GM21737 (cell line): Measurements from ENCODE around the gene IPO4.
"Not testable (repeated sequence)": the region's sequence is repeated elsewhere in the genome, so short reads cannot be mapped to it uniquely, and the experiment has no call there.

Source experiments
- ATAC-seq: cut with Tn5 transposase; IDR thresholded peaks from one replicate; pipeline ENCODE4 v1.9.1; 2021; ENCODE audit warnings: mild to moderate bottlenecking, moderate library complexity; ENCODE audit not compliant: unreplicated experiment

The IPO4 gene

DNA sequence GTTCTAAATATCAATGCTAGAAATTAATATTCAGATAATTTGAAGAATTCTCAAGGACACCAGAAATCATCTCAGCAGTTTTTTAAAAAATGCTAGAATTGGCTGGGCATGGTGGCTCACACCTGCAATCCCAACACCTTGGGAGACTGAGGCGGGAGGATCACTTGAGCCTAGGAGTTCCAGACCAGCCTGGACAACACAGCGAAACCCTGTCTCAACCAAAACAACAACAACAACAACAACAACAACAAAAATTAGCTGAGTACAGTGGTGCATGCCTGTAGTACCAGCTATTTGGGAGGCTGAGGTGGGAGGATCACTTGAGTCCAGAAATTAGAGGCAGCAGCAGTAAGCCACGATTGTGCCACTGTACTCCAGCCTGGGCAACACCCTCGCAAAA lies 30.5 kb upstream of the IPO4 start:
- ATAC-seq: no peak

DNA sequence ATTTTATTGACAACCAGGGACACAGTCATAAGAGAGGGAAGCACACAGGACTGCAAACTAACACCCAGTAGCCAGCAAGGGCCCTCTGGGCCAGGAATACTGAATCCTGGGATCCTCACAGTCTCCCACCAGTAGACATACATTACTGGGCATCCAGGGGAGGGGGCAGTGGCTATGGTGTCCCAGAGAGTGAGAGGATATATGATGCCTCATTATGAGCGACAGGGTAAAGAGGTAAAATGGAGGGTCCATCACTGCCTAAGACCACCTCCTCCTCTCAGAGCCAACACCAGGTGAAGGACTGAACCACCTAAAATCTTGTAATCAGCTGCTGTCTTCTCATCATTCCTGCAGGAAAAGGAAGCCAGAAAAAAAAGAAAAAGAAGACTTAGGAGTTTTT lies 28.3 kb upstream of the IPO4 start:
- ATAC-seq: not testable (repeated sequence)

DNA sequence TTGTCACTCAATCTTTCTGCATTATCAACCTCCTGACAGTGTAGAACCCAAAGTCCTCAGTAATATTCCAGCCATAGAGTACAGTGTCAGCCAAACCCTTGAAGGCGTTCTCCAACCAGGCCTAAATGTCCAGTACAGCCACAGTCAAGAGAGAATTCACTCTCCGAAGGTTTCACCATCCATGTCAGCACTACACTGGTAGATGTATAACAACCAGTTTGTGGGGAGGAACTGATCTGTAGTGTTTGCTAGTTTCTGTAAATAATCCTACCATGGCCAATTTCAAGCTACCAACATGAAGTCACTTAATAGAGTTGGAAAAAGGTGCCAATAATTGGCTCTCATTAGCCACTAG lies 27.7 kb upstream of the IPO4 start:
- no peak for ATAC-seq

- peak; percentile 55 for ATAC-seq
These were observed 27.1 kb upstream of the IPO4 start, which contains the start of gene MDP1 for GRCh38 chr14:24215495-24216344. Gene MDP1 (minus strand): TSS chr14:24216066. CDS start chr14:24215955, 111 bp downstream.

DNA sequence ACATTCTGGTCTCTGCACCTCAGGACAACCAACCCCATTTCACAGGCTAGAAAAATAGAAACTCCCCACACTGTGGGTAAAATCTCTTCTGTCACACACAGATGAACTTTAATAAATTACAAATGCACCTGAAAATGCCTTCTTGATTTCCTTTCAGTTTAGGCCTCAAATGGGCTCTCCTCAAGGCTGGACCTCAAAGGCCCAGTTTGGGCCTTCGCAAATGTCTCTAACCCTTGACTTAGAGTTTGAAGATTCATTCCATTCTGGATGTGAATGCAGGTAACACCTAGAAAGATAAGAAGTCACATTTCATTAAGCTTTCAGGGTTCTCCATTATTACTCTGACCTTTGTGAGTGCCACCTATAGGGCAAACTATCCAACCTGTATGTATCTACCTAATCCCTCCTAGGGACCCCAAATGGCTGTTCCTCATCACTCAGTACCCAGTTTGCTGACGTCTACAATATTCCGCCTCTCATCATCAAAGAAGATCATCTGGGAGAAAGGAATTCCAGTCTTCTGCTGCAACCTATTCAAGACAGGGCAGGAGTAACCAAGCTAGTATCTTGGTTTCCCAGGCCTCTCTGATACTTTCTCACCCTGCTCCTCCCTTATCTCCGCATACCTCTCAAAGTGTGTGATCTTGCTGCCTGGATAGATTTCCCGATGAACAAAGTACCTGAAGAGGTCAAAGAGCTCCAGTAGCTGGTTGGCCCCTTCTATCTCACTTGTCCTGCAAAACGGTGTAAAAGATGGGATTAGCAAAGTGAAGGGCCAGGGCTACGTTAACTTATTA lies 25.4 kb upstream of the IPO4 start:
- no peak for ATAC-seq

- peak; percentile 78 for ATAC-seq
These were observed 24.6 kb upstream of the IPO4 start, which contains the start of gene CHMP4A for GRCh38 chr14:24212924-24213865. Gene CHMP4A (minus strand): TSS chr14:24213488. CDS start chr14:24213439, 49 bp downstream.

- no peak for ATAC-seq
These were observed 22.7 kb upstream of the IPO4 start for GRCh38 chr14:24211311-24211710.

GRCh38 chr14:24207625-24208024 lies 19.0 kb upstream of the IPO4 start:
- no peak for ATAC-seq

DNA sequence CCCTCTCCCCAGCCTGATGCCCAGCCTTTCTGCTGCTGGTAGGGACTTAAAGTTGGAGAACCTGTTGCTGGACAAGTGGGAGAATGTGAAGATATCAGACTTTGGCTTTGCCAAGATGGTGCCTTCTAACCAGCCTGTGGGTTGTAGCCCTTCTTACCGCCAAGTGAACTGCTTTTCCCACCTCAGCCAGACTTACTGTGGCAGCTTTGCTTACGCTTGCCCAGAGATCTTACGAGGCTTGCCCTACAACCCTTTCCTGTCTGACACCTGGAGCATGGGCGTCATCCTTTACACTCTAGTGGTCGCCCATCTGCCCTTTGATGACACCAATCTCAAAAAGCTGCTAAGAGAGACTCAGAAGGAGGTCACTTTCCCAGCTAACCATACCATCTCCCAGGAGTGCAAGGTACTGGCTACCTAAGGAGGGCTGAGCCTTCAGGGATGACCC lies 18.5 kb upstream of the IPO4 start:
- no peak for ATAC-seq

DNA sequence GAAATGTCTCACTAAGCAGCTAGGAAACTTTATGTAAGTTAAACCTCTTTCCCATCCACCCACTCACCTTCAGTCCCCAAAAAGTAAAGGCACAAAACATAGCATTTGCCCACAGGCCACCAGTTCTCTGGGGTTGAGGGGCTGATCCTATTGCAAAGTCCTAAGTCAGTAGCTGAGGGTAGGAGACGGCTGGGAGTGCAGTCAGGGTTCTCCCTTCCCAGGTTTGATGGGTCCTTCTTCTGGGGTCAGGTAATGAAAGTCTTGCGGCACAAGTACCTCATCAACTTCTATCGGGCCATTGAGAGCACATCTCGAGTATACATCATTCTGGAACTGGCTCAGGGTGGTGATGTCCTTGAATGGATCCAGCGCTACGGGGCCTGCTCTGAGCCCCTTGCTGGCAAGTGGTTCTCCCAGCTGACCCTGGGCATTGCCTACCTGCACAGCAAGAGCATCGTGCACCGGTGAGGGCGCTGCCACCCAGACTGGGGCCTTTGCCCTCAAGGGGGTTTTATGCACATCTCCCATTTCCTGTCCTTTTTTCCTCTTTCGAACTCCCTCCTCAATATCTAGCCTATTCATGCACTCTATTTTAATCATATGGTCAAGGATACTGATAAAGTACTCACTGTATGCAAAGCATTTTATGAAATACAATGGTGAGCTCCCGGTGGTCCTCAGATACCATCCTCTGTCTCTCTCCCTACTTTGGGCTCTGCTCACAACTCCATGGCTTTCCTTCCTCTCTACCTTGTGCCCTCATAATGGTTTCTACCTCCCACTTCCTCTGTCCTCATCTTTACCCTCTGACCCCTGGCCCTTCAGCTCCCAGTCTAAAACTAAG lies 17.9 kb upstream of the IPO4 start:
- ATAC-seq: no peak

DNA sequence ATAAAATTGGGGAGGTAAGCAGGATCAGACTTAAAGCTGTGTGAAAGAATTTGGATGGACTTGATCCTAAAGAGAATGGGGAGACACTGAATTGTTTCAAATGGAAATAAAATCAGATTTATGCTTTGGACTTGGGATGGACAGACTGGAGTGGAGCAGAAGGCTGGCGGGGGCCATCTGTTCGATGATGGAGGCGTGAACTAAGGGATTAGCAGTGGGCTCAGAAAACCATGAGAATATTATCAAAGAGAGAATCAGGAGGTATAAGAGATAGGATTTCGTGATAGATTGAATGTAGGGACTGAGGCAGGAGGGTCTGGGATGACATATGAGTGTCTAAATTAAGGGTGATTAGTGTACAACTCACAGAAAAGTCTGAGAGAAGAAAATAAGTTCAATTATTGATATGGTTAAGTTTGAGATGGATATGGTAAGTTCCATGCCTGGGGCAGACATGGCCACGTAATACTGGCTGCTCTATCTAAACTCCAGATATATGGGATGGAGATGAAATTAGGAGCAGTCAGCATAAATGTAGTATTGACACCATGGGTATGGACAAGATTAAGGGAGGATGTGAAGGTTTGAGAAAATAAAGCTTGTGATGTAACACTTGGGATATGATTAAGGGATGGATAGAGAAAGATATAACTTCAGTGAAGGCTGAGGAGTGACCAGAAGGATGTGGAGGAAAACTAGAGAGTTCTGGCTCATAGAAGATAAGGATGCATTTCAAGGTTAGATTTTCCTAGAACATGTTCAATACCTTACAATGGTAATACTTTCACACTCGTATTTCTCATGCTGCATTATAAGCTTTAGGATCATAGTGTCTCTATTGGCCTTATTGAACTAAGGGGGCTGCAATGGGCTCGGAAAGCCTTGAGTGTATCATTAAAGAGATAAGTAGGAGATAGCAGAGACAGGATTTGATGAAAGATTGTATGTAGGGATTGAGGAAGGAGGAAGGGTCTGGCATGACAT lies 15.8 kb upstream of the IPO4 start:
- ATAC-seq: no peak

DNA sequence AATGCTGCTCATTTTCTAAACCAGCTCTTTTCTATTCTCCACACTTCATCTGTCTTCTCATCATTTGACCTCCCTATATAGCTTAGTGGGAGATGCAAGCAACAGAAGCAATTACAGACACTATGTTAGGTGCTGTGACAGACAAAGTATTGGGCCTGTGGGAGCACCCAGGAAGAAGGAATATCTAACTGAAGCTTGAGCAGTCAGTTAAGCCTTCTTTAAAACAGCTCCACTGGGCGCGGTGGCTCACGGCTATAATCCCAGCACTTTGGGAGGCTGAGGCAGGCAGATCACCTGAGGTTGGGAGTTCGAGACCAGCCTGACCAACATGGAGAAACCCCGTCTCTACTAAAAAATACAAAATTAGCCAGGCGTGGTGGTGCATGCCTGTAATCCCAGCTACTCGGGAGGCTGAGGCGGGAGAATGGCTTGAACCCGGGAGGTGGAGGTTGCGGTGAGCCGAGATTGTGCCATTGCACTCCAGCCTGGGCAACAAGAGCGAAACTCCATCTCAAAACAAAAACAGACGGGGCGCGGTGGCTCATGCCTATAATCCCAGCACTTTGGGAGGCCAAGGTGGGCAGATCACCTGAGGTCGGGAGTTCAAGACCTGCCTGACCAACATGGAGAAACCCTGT lies 14.8 kb upstream of the IPO4 start:
- ATAC-seq: not testable (repeated sequence)

DNA sequence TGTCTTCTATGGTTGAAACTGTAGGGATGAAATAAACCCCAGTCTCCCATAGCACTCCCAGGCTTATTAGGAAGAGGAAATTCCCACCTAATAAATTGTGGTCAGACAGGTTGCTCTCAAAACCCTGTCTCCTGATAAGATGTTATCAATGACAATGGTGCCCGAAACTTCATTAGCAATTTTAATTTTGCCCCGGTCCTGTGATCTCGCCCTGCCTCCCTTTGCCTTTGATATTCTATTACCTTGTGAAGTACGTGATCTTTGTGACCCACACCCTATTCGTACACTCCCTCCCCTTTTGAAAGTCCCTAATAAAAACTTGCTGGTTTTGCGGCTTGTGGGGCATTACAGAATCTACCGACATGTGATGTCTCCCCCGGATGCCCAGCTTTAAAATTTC lies 13.9 kb upstream of the IPO4 start:
- ATAC-seq: not testable (repeated sequence)

GRCh38 chr14:24198814-24199524 lies 10.4 kb upstream of the IPO4 start:
- no peak for ATAC-seq

- no peak for ATAC-seq
These were observed 8.4 kb upstream of the IPO4 start for GRCh38 chr14:24197056-24197450.

DNA sequence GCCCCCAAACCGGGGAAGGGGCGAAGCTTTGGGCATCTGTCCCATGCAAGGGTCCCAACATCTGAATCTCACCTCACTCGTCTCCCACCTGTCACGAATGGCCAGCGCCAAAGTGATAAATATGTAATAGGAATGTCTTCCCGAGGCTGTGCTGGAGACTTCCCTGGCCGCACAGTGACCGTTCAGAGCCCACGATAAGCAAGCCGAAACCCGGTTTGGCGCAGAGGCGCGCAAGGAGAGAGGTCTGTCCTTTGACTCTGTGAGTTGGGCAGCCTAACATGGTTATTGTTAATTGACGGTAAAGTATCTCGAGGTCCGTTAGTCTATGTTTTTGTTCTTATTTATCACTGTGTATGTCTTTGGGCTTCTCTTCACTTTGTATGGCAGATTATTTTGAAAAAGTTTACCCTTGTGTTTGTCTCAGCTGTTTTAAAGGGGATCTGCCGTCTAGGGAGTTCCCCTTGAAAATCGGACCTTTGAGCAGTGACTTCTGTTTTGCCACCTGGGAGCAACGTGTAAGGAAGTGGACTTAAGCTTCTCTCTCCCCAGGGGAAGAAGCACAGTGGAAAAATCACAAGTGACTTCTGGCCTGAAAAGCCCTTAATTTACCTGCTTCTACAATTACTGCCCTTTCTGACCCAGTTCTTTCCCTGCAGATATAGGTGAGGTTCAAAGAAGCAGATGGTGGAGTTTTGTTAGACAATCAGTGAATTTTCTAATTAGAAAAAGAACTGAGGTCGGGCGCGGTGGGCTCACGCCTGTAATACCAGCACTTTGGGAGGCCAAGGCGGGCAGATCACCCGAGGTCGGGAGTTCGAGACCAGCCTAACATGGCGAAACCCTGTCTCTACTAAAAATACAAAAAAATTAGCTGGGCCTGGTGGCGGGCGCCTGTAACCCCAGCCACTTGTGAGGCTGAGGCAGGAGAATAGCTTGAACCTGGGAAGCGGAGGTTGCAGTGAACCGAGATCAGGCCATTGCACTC lies 7.7 kb upstream of the IPO4 start:
- ATAC-seq: no peak
